ENCODE results near the gene GHSR.

DNA sequence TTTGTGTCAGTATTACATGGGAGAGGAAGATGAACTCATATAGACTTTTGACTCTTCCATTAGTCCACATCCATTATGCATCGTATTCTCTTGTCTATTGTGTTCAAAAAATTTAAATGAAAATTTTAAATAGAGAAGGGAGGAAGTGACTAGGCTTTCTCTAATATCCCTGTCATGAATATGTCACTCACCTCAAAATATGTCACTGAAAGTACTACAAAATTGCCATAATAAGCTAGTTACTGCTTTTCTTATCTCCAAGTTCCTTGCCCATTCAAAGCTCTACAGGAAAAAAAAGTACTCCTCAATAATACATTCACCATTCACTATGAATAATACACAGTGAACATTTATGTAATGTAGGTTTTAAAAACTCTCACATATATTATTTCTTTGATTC, 22.3 kb upstream of the GHSR start:
- TF ChIP-seq, protein P1, sequence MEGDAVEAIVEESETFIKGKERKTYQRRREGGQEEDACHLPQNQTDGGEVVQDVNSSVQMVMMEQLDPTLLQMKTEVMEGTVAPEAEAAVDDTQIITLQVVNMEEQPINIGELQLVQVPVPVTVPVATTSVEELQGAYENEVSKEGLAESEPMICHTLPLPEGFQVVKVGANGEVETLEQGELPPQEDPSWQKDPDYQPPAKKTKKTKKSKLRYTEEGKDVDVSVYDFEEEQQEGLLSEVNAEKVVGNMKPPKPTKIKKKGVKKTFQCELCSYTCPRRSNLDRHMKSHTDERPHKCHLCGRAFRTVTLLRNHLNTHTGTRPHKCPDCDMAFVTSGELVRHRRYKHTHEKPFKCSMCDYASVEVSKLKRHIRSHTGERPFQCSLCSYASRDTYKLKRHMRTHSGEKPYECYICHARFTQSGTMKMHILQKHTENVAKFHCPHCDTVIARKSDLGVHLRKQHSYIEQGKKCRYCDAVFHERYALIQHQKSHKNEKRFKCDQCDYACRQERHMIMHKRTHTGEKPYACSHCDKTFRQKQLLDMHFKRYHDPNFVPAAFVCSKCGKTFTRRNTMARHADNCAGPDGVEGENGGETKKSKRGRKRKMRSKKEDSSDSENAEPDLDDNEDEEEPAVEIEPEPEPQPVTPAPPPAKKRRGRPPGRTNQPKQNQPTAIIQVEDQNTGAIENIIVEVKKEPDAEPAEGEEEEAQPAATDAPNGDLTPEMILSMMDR (IDR thresholded peaks at IDR 0.05): no peak
- TF ChIP-seq POLR2A (IDR thresholded peaks at IDR 0.05) (no peak), POLR2AphosphoS5 (IDR thresholded peaks at IDR 0.05) (no peak), EP300 (IDR thresholded peaks at IDR 0.05) (no peak)
